Measurements from ENCODE around the gene UBE2N. TPM values are rescaled to one million over a fixed set of nuclear protein-coding genes. Genes with fewer than 3 reads are reported as not detected.
A peak's percentile ranks its signal among the peaks of the same experiment; 100 is the strongest.

UBE2N gene
- total and polyA plus RNA-seq, 11 donors, result 53.6 to 107 (median 88.1) TPM

DNA sequence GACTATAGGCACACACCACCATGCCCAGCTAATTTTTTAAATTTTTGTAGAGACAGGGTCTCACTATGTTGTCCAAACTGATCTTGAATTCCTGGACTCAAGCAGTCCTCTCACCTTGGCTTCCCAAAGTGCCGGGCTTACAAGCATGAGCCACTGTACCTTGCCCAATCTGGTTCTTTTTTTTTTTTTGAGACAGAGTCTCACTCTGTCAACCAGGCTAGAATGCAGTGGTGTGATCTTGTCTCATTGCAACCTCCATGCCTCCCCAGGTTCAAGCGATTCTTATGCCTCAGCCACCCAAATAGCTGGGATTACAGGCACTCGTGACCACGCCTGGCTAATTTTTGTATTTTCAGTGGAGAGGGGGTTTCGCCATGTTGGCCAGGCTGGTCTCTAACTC lies 41.0 kb upstream of the UBE2N start:
- ATAC-seq, result no peak
- no peak for DNase-seq
- TF ChIP-seq POLR2A (IDR thresholded peaks at IDR 0.05), result no peak
- TF ChIP-seq, protein P1, sequence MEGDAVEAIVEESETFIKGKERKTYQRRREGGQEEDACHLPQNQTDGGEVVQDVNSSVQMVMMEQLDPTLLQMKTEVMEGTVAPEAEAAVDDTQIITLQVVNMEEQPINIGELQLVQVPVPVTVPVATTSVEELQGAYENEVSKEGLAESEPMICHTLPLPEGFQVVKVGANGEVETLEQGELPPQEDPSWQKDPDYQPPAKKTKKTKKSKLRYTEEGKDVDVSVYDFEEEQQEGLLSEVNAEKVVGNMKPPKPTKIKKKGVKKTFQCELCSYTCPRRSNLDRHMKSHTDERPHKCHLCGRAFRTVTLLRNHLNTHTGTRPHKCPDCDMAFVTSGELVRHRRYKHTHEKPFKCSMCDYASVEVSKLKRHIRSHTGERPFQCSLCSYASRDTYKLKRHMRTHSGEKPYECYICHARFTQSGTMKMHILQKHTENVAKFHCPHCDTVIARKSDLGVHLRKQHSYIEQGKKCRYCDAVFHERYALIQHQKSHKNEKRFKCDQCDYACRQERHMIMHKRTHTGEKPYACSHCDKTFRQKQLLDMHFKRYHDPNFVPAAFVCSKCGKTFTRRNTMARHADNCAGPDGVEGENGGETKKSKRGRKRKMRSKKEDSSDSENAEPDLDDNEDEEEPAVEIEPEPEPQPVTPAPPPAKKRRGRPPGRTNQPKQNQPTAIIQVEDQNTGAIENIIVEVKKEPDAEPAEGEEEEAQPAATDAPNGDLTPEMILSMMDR (IDR thresholded peaks at IDR 0.05), result no peak
- H3K36me3 ChIP-seq, result peaks cover 3 to 100% (median 89%) of the 10 kb centered on the region in 9 donors
- H3K9me3 ChIP-seq, result no peaks in the 10 kb centered on the region
- H3K27ac ChIP-seq, result no peak overlapping the region
- H3K4me1 ChIP-seq, result no peaks in the 10 kb centered on the region
- 94 to 99% (median 97%) methylated on average over 5 of the region's 5 CpGs for WGBS, 4 donors
- no peaks in the 10 kb centered on the region for H3K27me3 ChIP-seq
- no peak overlapping the region for H3K4me3 ChIP-seq
- intact Hi-C loops (cut with DNase I), result no loop called here

DNA sequence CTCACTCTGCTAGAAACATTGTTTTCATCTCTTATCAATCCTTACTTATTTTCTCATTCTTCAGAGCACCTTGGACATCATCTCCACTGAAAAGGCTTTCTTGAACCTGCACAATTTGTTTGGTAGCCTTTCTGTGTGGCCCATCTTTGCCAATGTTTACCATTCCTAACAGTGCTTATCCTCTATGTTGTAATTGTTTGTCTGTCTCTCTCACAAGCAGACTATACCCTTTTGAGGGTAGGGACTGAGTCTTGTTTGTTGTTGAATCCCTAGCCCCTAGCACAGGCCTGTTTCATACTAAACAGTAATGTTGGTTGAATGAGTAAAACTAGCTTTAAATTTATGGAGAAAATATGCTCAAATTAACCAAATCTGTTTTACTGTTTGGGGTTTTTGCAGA lies 34.8 kb upstream of the UBE2N start:
- no peak overlapping the region for H3K4me3 ChIP-seq
- ATAC-seq, result no peak
- H3K9me3 ChIP-seq, result no peaks in the 10 kb centered on the region
- no peaks in the 10 kb centered on the region for H3K4me1 ChIP-seq
- no peak overlapping the region for H3K27ac ChIP-seq
- peaks cover 3 to 99% (median 82%) of the 10 kb centered on the region in 9 donors for H3K36me3 ChIP-seq
- TF ChIP-seq POLR2A (IDR thresholded peaks at IDR 0.05), result no peak
- TF ChIP-seq, protein P1 (IDR thresholded peaks at IDR 0.05), result no peak
- no peaks in the 10 kb centered on the region for H3K27me3 ChIP-seq
- intact Hi-C loops (cut with DNase I), result no loop called here
- no peak for DNase-seq

DNA sequence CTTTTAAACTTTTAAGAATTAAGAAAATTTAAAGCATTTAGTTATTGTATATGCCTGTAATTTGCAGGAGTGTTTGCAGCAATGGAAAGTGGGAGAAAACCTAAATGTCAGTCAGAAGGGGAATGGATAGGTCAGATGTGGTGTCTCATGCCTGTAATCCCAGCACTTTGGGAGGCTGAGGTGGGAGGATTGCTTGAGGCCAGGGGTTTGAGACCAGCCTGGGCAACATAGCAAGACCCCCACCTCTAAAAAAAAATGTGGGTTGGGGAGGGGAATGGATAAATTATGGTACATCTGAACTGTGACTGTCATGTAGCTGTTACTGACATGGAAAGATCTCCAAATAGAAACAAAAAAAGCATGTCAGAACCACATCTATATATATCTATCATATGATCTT lies 27.6 kb upstream of the UBE2N start:
- peaks cover 0 to 49% (median 25%) of the 10 kb centered on the region in 9 donors for H3K36me3 ChIP-seq
- H3K27ac ChIP-seq, result no peak overlapping the region
- no peaks in the 10 kb centered on the region for H3K9me3 ChIP-seq
- H3K27me3 ChIP-seq, result no peaks in the 10 kb centered on the region
- ATAC-seq, result no peak
- intact Hi-C loops (cut with DNase I), result no loop called here
- H3K4me3 ChIP-seq, result no peak overlapping the region
- peaks cover 0 to 33% (median 23%) of the 10 kb centered on the region in 12 donors for H3K4me1 ChIP-seq
- TF ChIP-seq, protein P1 (IDR thresholded peaks at IDR 0.05), result no peak
- no peak for TF ChIP-seq POLR2A (IDR thresholded peaks at IDR 0.05)
- DNase-seq, result no peak

DNA sequence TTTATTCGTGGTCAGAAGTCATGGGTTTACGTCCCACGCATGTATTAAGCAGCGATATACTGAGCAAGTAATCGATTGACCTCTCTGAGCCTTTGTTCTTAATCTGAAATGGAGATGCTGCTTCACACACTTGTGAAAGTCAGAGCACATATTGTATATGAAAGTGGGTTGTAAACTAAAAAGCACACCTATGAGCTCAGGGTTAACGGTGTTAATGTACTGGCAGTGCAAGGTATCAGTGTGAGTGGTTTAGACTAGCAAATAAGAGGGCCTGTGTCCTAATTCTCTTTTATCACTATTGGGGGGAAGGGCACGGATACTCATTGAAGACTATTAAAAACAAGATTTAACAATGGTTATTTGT lies 26.2 kb upstream of the UBE2N start:
- 5 to 8% (median 6%) methylated on average over 7 of the region's 7 CpGs for WGBS, 4 donors

More for the DNA sequence above, 26.2 kb upstream of the UBE2N start:
- Histone ChIP-seq H3K27me3 (no peaks in the 10 kb centered on the region), H3K27ac (peak overlapping the region; percentile 75 to 96 (median 90)), H3K36me3 (peaks cover 0 to 35% (median 11%) of the 10 kb centered on the region in 9 donors), H3K4me1 (peaks cover 0 to 33% (median 23%) of the 10 kb centered on the region in 12 donors), H3K9me3 (no peaks in the 10 kb centered on the region), H3K4me3 (peak overlapping the region; percentile 58 to 93 (median 80))
- TF ChIP-seq, protein P1 (IDR thresholded peaks at IDR 0.05), result no peak
- no peak for TF ChIP-seq POLR2A (IDR thresholded peaks at IDR 0.05)
- intact Hi-C loops (cut with DNase I), result no loop called here
- ATAC-seq, result peak in 1 of 4 donors; percentile 3
- DNase-seq, result no peak
